Body of pancreas (tissue), 4 donors: Measurements from ENCODE around the gene CAPRIN1. TPM values are rescaled to one million over a fixed set of nuclear protein-coding genes. Genes with fewer than 3 reads are reported as not detected.

Source experiments
- ATAC-seq: fragments of 150-250 bp; one replicate; pipeline ENCODE4 v1.9.1; 2016
- DNase-seq, 4 donors: peaks; one replicate each; pipeline ENCODE4 v3.0.0-alpha.2; 2019
- H3K27ac ChIP-seq, 4 donors: fragments of 200-600 bp; sonication (generic); 1 replicate in 3 of 4; 2 replicates in 1 of 4; pipeline versions ENCODE4 v1.5.1 to v1.6.1; 2016 to 2019; ENCODE audit warnings: mild to moderate bottlenecking in 1 of 4, mixed read lengths in 1 of 4, moderate library complexity in 1 of 4
- H3K27me3 ChIP-seq, 2 donors: fragments of 200-600 bp; sonication (generic); one replicate each; pipeline ENCODE4 v1.6.0; 2016; ENCODE audit warnings: mild to moderate bottlenecking in 1 of 2
- H3K36me3 ChIP-seq, 2 donors: fragments of 200-600 bp; sonication (generic); replicated peaks in 1 of 2; 2 replicates each; pipeline ENCODE4 v1.5.1; 2016; ENCODE audit warnings: low read depth in 2 of 2; ENCODE audit not compliant: insufficient read depth in 1 of 2
- H3K4me1 ChIP-seq: fragments of 200-600 bp; sonication (generic); one replicate; pipeline ENCODE4 v1.6.0; 2016
- H3K4me3 ChIP-seq, 2 donors: fragments of 200-600 bp; sonication (generic); 1 replicate in 1 of 2; 2 replicates in 1 of 2; pipeline ENCODE4 v1.5.1; 2016 to 2019
- H3K9me3 ChIP-seq, 3 donors: fragments of 200-600 bp; sonication (generic); 1 replicate in 2 of 3; 2 replicates in 1 of 3; pipeline ENCODE4 v1.5.1; 2016
- CTCF ChIP-seq, 7 experiments: fragments of 450-650 bp in 4 of 7; fragments of 200-600 bp in 3 of 7; sonication (generic) in 3 of 7; IDR thresholded peaks; one replicate each; pipeline ENCODE4 v1.5.1; 2016 to 2019; ENCODE audit warnings: antibody characterized with exemption in 7 of 7
- POLR2A ChIP-seq, 3 donors: fragments of 450-650 bp; IDR thresholded peaks; one replicate each; pipeline ENCODE4 v1.6.1; 2016; ENCODE audit warnings: antibody characterized with exemption in 3 of 3, mild to moderate bottlenecking in 2 of 3
- whole genome bisulfite sequencing, 2 donors: methylation state at CpG; one replicate each; pipeline ENCODE4 v1.1.5; 2017; 5-methylcytosine and 5-hydroxymethylcytosine counted together
- intact Hi-C: fragments of 100-400 bp; cut with DNase I; formaldehyde crosslinking; loops from one replicate; pipeline ENCODE4 v1.15.1; 2023
- total RNA-seq, 2 donors: library from RNA; depleted of rRNA; stranded (reverse); fragments of >200 nt; gene quantifications; one replicate each; pipeline ENCODE4 v1.1.0, GENCODE V29; 2016

CAPRIN1 gene
- total RNA-seq, 2 donors from 2014 or later = 90.0 to 165 TPM

GRCh38 chr11:34135439-34135838 lies 83.9 kb downstream of the CAPRIN1 start:
- Histone ChIP-seq H3K27ac (no peak overlapping the region), H3K36me3 (peaks cover 9 to 52% of the 10 kb centered on the region in 2 donors), H3K4me1 (no peaks in the 10 kb centered on the region), H3K4me3 (no peak overlapping the region), H3K9me3 (no peaks in the 10 kb centered on the region), H3K27me3 (no peaks in the 10 kb centered on the region)
- 92 to 94% methylated on average over 3 of the region's 3 CpGs for WGBS, 2 donors
- ATAC-seq = no peak
- TF ChIP-seq POLR2A (IDR thresholded peaks at IDR 0.05) (no peak), CTCF (IDR thresholded peaks at IDR 0.05) (no peak)
- intact Hi-C loops = no loop called here
- DNase-seq = no peak

GRCh38 chr11:34136420-34136819 lies 84.9 kb downstream of the CAPRIN1 start:
- Histone ChIP-seq H3K9me3 (no peaks in the 10 kb centered on the region), H3K4me1 (no peaks in the 10 kb centered on the region), H3K36me3 (peaks cover 14 to 49% of the 10 kb centered on the region in 2 donors), H3K27ac (no peak overlapping the region), H3K27me3 (no peaks in the 10 kb centered on the region), H3K4me3 (no peak overlapping the region)
- ATAC-seq = no peak
- 93 to 96% methylated on average over 4 to 8 of the region's 8 CpGs for WGBS, 2 donors
- TF ChIP-seq CTCF (IDR thresholded peaks at IDR 0.05) (no peak), POLR2A (IDR thresholded peaks at IDR 0.05) (no peak)
- intact Hi-C loops = no loop called here
- DNase-seq = no peak

- Histone ChIP-seq H3K27me3 (no peaks in the 10 kb centered on the region), H3K9me3 (no peaks in the 10 kb centered on the region), H3K36me3 (peaks cover 11 to 49% of the 10 kb centered on the region in 2 donors), H3K4me3 (no peak overlapping the region), H3K4me1 (no peaks in the 10 kb centered on the region), H3K27ac (no peak overlapping the region)
- WGBS, 2 donors = 86 to 94% methylated on average over 7 of the region's 7 CpGs
- no peak for ATAC-seq
- intact Hi-C loops = no loop called here
- DNase-seq = no peak
- TF ChIP-seq POLR2A (IDR thresholded peaks at IDR 0.05) (no peak), CTCF (IDR thresholded peaks at IDR 0.05) (no peak)
Measured at GRCh38 chr11:34139346-34139745, 87.8 kb downstream of the CAPRIN1 start.

- ATAC-seq (no peak), DNase-seq (no peak)
- intact Hi-C loops = no loop called here
- Histone ChIP-seq H3K9me3 (no peaks in the 10 kb centered on the region), H3K27me3 (no peaks in the 10 kb centered on the region), H3K4me3 (no peak overlapping the region), H3K36me3 (peaks cover 5 to 45% of the 10 kb centered on the region in 2 donors), H3K27ac (no peak overlapping the region), H3K4me1 (no peaks in the 10 kb centered on the region)
- no peak for TF ChIP-seq POLR2A (IDR thresholded peaks at IDR 0.05)
- no peak for TF ChIP-seq CTCF (IDR thresholded peaks at IDR 0.05)
- WGBS, 2 donors = 93 to 95% methylated on average over 6 to 11 of the region's 11 CpGs
Measured at GRCh38 chr11:34140149-34140548, 88.6 kb downstream of the CAPRIN1 start.

- 74 to 81% methylated on average over 2 of the region's 2 CpGs for WGBS, 2 donors
- DNase-seq (no peak), ATAC-seq (no peak)
- no peaks in the 10 kb centered on the region for H3K9me3 ChIP-seq
- intact Hi-C loops = no loop called here
- no peak overlapping the region for H3K27ac ChIP-seq
- H3K36me3 ChIP-seq = peaks cover 12 to 52% of the 10 kb centered on the region in 2 donors
- H3K27me3 ChIP-seq = no peaks in the 10 kb centered on the region
- H3K4me1 ChIP-seq = no peaks in the 10 kb centered on the region
- TF ChIP-seq POLR2A (IDR thresholded peaks at IDR 0.05) (no peak), CTCF (IDR thresholded peaks at IDR 0.05) (no peak)
- no peak overlapping the region for H3K4me3 ChIP-seq
Measured at GRCh38 chr11:34143048-34143447, 91.5 kb downstream of the CAPRIN1 start.
